Measurements from ENCODE around the gene ATP2C1. TPM values are rescaled to one million over a fixed set of nuclear protein-coding genes. Genes with fewer than 3 reads are reported as not detected.

The ATP2C1 gene
- total RNA-seq, 2 experiments from 2014 or later, result 46.4 to 46.8 TPM

DNA sequence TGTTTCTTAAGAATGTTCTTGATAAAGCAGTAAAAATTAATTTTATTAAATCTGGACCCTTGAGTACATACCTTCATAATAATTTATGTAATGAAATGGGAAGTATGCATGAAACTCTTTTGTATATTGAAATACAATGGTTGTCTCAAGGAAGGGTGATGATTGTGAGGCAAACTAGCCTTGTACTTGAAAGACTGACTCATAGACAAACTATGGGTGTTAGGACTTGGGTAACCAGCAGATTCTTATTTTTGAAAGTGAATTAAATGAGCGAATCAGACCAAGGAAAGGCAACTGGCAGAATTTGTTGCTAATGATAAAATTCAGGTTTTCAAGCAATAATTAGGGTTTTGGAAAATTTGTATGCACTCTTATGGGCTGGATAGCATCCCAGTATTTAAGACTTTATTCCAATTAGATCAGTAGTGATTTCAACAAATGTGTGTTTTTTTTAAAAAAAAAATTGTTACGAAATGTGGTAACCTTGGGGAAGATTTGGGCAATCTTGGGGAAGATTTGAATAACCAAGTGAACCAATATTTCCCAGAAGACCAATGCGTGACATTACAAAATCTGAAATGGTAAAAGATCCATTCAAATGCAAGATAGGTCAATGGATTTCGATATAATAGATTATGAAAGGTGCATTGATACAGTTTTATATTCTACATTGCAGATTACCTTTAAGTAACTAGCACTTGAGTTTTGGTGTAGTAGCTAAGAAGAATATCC lies 42.0 kb downstream of the ATP2C1 start:
- Mint-ChIP-seq H3K27me3 (no peaks in the 10 kb centered on the region), H3K27ac (no peak overlapping the region), H3K36me3 (ENCODE audit: low read depth) (peaks cover 18% of the 10 kb centered on the region), H3K4me1 (ENCODE audit: low read depth) (peaks cover 4% of the 10 kb centered on the region), H3K4me3 (no peak overlapping the region), H3K9me3 (no peaks in the 10 kb centered on the region)
- POLR2A ChIA-PET, result no interaction called here
- CTCF ChIA-PET, result interaction anchor here (2.4 kb wide), 1 partner anchor 43 kb away, joined by 6 read pairs; the partner anchor contains the start of gene ATP2C1
- TF ChIP-seq, protein P1, sequence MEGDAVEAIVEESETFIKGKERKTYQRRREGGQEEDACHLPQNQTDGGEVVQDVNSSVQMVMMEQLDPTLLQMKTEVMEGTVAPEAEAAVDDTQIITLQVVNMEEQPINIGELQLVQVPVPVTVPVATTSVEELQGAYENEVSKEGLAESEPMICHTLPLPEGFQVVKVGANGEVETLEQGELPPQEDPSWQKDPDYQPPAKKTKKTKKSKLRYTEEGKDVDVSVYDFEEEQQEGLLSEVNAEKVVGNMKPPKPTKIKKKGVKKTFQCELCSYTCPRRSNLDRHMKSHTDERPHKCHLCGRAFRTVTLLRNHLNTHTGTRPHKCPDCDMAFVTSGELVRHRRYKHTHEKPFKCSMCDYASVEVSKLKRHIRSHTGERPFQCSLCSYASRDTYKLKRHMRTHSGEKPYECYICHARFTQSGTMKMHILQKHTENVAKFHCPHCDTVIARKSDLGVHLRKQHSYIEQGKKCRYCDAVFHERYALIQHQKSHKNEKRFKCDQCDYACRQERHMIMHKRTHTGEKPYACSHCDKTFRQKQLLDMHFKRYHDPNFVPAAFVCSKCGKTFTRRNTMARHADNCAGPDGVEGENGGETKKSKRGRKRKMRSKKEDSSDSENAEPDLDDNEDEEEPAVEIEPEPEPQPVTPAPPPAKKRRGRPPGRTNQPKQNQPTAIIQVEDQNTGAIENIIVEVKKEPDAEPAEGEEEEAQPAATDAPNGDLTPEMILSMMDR (IDR thresholded peaks at IDR 0.05), result no peak
- ATAC-seq (no peak), DNase-seq (no peak)
- intact Hi-C loops (cut with micrococcal nuclease), result no loop called here

DNA sequence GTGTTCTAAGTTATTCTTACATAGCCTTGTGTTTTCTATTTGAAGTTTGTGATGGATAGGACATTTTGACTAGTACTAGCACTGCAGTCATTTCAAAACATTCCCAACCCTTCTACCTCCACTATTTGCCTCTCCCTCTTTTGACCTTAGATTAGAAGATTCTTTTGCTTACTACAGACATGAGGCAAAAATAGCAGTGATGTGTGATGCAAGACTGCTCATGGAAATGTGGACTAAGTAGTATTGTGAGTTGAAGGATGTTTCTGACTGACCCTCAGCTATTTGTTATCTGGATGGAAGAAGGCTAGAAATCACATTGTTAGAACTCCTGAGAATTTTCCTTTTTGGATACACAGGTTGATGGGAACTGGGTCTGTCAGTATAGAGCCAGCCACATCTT lies 45.9 kb downstream of the ATP2C1 start:
- Mint-ChIP-seq H3K27ac (no peak overlapping the region), H3K4me1 (ENCODE audit: low read depth) (no peaks in the 10 kb centered on the region), H3K4me3 (no peak overlapping the region), H3K9me3 (no peaks in the 10 kb centered on the region), H3K36me3 (ENCODE audit: low read depth) (peaks cover 37% of the 10 kb centered on the region), H3K27me3 (no peaks in the 10 kb centered on the region)
- ATAC-seq (no peak), DNase-seq (no peak)
- ChIA-PET CTCF (interaction anchor here (0.6 kb wide), 1 partner anchor 145 kb away, joined by 3 read pairs; no protein-coding TSS in a partner anchor), POLR2A (no interaction called here)
- TF ChIP-seq, protein P1 (IDR thresholded peaks at IDR 0.05), result no peak
- intact Hi-C loops (cut with micrococcal nuclease), result no loop called here

DNA sequence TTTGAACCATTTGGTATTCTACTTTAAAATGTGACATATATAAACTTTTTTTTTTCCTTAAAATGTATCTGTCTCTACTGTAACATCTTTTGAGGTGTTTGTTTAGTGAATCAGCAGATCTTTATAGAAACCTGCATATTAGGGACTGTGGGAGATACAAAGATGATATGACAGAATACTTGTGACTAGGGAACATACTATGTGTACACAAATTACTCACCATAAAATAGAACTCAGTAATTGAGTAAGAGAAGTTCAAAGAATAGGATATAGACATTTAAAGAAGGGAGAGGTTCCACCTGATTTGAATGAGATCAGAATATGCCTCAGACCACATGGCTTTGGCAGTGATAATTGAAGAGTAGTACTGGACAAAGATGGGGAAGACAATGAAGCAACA lies 47.9 kb downstream of the ATP2C1 start:
- Mint-ChIP-seq H3K36me3 (ENCODE audit: low read depth) (peaks cover 51% of the 10 kb centered on the region), H3K9me3 (no peaks in the 10 kb centered on the region), H3K4me3 (no peak overlapping the region), H3K27me3 (no peaks in the 10 kb centered on the region), H3K4me1 (ENCODE audit: low read depth) (no peaks in the 10 kb centered on the region), H3K27ac (no peak overlapping the region)
- no peak for DNase-seq
- ChIA-PET POLR2A (no interaction called here), CTCF (no interaction called here)
- no peak for ATAC-seq
- intact Hi-C loops (cut with micrococcal nuclease), result no loop called here
- TF ChIP-seq, protein P1 (IDR thresholded peaks at IDR 0.05), result no peak

GRCh38 chr3:130946882-130947281 lies 53.0 kb downstream of the ATP2C1 start:
- ChIA-PET POLR2A (no interaction called here), CTCF (interaction anchor here (0.8 to 1.7 kb wide), 2 partner anchors 29 to 54 kb away, joined by 3 to 5 read pairs; no protein-coding TSS in a partner anchor)
- TF ChIP-seq, protein P1 (IDR thresholded peaks at IDR 0.05), result no peak
- no peak for DNase-seq
- Mint-ChIP-seq H3K4me3 (no peak overlapping the region), H3K27me3 (no peaks in the 10 kb centered on the region), H3K9me3 (no peaks in the 10 kb centered on the region), H3K36me3 (ENCODE audit: low read depth) (peaks cover 70% of the 10 kb centered on the region), H3K27ac (no peak overlapping the region), H3K4me1 (ENCODE audit: low read depth) (peaks cover 20% of the 10 kb centered on the region)
- ATAC-seq, result no peak
- intact Hi-C loops (cut with micrococcal nuclease), result no loop called here

- Mint-ChIP-seq H3K4me1 (ENCODE audit: low read depth) (peaks cover 20% of the 10 kb centered on the region), H3K27me3 (no peaks in the 10 kb centered on the region), H3K27ac (no peak overlapping the region), H3K36me3 (ENCODE audit: low read depth) (peaks cover 69% of the 10 kb centered on the region), H3K9me3 (no peaks in the 10 kb centered on the region), H3K4me3 (no peak overlapping the region)
- ChIA-PET CTCF (no interaction called here), POLR2A (interaction anchor here (2.3 kb wide), 1 partner anchor 55 kb away, joined by 5 read pairs; no protein-coding TSS in a partner anchor)
- TF ChIP-seq, protein P1 (IDR thresholded peaks at IDR 0.05), result no peak
- intact Hi-C loops (cut with micrococcal nuclease), result no loop called here
- no peak for ATAC-seq
- no peak for DNase-seq
Measured at GRCh38 chr3:130948001-130948773, 54.3 kb downstream of the ATP2C1 start.

All from activated CD8-positive, alpha-beta T cell treated with anti-CD3 and anti-CD28 coated beads for 36 hours (primary cell).